Chondrocyte (in vitro differentiated cells): ENCODE results near the gene ZNF202. TPM values are rescaled to one million over a fixed set of nuclear protein-coding genes. Genes with fewer than 3 reads are reported as not detected.

Experiments used
- DNase-seq: peaks from one replicate; pipeline ENCODE4 v3.0.0; 2021; ENCODE audit warnings: mixed read lengths, low spot score
- H3K27ac Mint-ChIP-seq: one replicate; pipeline ENCODE4 v1.8.0; 2021; ENCODE audit warnings: mild to moderate bottlenecking, moderate library complexity, mixed read lengths; ENCODE audit not compliant: unreplicated experiment
- H3K27me3 Mint-ChIP-seq: 2 replicates; pipeline ENCODE4 v1.8.0; 2021; ENCODE audit warnings: low read depth, mixed read lengths
- H3K36me3 Mint-ChIP-seq: 2 replicates; pipeline ENCODE4 v1.8.0; 2021; ENCODE audit warnings: low read depth, mixed read lengths
- H3K4me1 Mint-ChIP-seq: 2 replicates; pipeline ENCODE4 v1.8.0; 2021; ENCODE audit warnings: low read depth, mild to moderate bottlenecking, mixed read lengths
- H3K4me3 Mint-ChIP-seq: one replicate; pipeline ENCODE4 v1.8.0; 2021; ENCODE audit warnings: mild to moderate bottlenecking, moderate library complexity, mixed read lengths; ENCODE audit not compliant: unreplicated experiment
- H3K9me3 Mint-ChIP-seq: 2 replicates; pipeline ENCODE4 v1.8.0; 2021; ENCODE audit warnings: low read depth, mixed read lengths
- CTCF ChIP-seq: fragments of 200-600 bp; sonication (generic); IDR thresholded peaks from 2 replicates; pipeline ENCODE4 v1.5.0; 2021; ENCODE audit warnings: antibody characterized with exemption, mild to moderate bottlenecking, moderate library complexity
- long read RNA-seq: library from polyadenylated mRNA; stranded (forward); transcript quantifications from one replicate; pipeline ENCODE4 v2.0.0, GENCODE V29; 2021
- total RNA-seq: library from RNA; stranded (reverse); gene quantifications from 3 replicates; pipeline ENCODE4 v1.2.1, GENCODE V29; 2021

The ZNF202 gene
- total RNA-seq = 7.4 to 10.0 TPM (median 8.3 TPM) in 3 replicates
- long read RNA-seq, partial matches to known transcripts = 2 of 12 reads
- long read RNA-seq, other reads (novel, unspliced or antisense) = 8 of 12 reads

- no peaks in the 10 kb centered on the region for H3K9me3 Mint-ChIP-seq
- peak; percentile 60 for TF ChIP-seq CTCF
- peaks cover 4% of the 10 kb centered on the region for H3K36me3 Mint-ChIP-seq
- peak within 1 kb of the TSS; percentile 90 for H3K27ac Mint-ChIP-seq
- H3K27me3 Mint-ChIP-seq = peaks cover 17% of the 10 kb centered on the region
- peak within 1 kb of the TSS; percentile 78 for H3K4me3 Mint-ChIP-seq
- H3K4me1 Mint-ChIP-seq = peaks cover 20% of the 10 kb centered on the region
- peak; percentile 97 for DNase-seq
These were observed at the start of gene ZNF202 for GRCh38 chr11:123741159-123742030. TSS of gene ZNF202 (minus strand) at chr11:123741660. CDS start at chr11:123730888, 10,772 bp downstream.

GRCh38 chr11:123783536-123783935 lies 42.1 kb upstream of the ZNF202 start:
- no peak overlapping the region for H3K27ac Mint-ChIP-seq
- H3K4me3 Mint-ChIP-seq = no peak overlapping the region
- H3K36me3 Mint-ChIP-seq = no peaks in the 10 kb centered on the region
- no peak for DNase-seq
- no peak for TF ChIP-seq CTCF
- no peaks in the 10 kb centered on the region for H3K9me3 Mint-ChIP-seq
- H3K4me1 Mint-ChIP-seq = no peaks in the 10 kb centered on the region
- peaks cover 8% of the 10 kb centered on the region for H3K27me3 Mint-ChIP-seq

GRCh38 chr11:123778511-123778910 lies 37.1 kb upstream of the ZNF202 start:
- TF ChIP-seq CTCF = no peak
- H3K4me1 Mint-ChIP-seq = no peaks in the 10 kb centered on the region
- H3K27me3 Mint-ChIP-seq = peaks cover 8% of the 10 kb centered on the region
- H3K9me3 Mint-ChIP-seq = no peaks in the 10 kb centered on the region
- H3K4me3 Mint-ChIP-seq = no peak overlapping the region
- H3K27ac Mint-ChIP-seq = no peak overlapping the region
- no peaks in the 10 kb centered on the region for H3K36me3 Mint-ChIP-seq
- no peak for DNase-seq

- Mint-ChIP-seq H3K4me1 (no peaks in the 10 kb centered on the region), H3K9me3 (no peaks in the 10 kb centered on the region), H3K4me3 (no peak overlapping the region), H3K27ac (no peak overlapping the region), H3K36me3 (no peaks in the 10 kb centered on the region), H3K27me3 (peaks cover 6% of the 10 kb centered on the region)
- no peak for TF ChIP-seq CTCF
- no peak for DNase-seq
These were observed 34.5 kb upstream of the ZNF202 start for GRCh38 chr11:123775715-123776549.

GRCh38 chr11:123775289-123775688 lies 33.8 kb upstream of the ZNF202 start:
- Mint-ChIP-seq H3K9me3 (no peaks in the 10 kb centered on the region), H3K36me3 (no peaks in the 10 kb centered on the region), H3K4me3 (no peak overlapping the region)

More at GRCh38 chr11:123775289-123775688, 33.8 kb upstream of the ZNF202 start:
- DNase-seq = no peak
- no peaks in the 10 kb centered on the region for H3K4me1 Mint-ChIP-seq
- H3K27ac Mint-ChIP-seq = no peak overlapping the region
- H3K27me3 Mint-ChIP-seq = peaks cover 6% of the 10 kb centered on the region
- no peak for TF ChIP-seq CTCF
